T47D (cell line): ENCODE data around the gene FAM221B.

Source experiments
- DNase-seq, 2 experiments: peaks; one replicate each; pipeline versions ENCODE4 v3.0.0 to v3.0.0-alpha.2; 2011 to 2012; ENCODE audit warnings: low read depth in 1 of 2, low spot score in 1 of 2
- JUND ChIP-seq: IDR thresholded peaks from 2 replicates; pipeline ENCODE4 v1.6.1; 2012; ENCODE audit warnings: low read depth
- in situ Hi-C: cut with HindIII; loops from 2 replicates; pipeline ENCODE4 v1.10.0; 2016; ENCODE audit warnings: low sequenced_read_pairs, low pct_unique_long_range_greater_than_20kb

Gene FAM221B

GRCh38 chr9:35769763-35770162 lies 58.8 kb downstream of the FAM221B start:
- DNase-seq, result no peak
- no peak for TF ChIP-seq JUND
- in situ Hi-C loops, result no loop called here

GRCh38 chr9:35767458-35767857 lies 61.1 kb downstream of the FAM221B start:
- in situ Hi-C loops, result no loop called here
- TF ChIP-seq JUND, result no peak
- no peak for DNase-seq

- TF ChIP-seq JUND, result no peak
Measured at GRCh38 chr9:35766997-35767396, 61.5 kb downstream of the FAM221B start.

More at GRCh38 chr9:35766997-35767396, 61.5 kb downstream of the FAM221B start:
- DNase-seq, result no peak
- in situ Hi-C loops, result no loop called here
